Keratinocyte (primary cell): ENCODE measurements around the gene MMAB. TPM values are rescaled to one million over a fixed set of nuclear protein-coding genes. Genes with fewer than 3 reads are reported as not detected.

Experiments
- DNase-seq: peaks from one replicate; pipeline ENCODE4 v3.0.0-alpha.2; 2011; ENCODE audit warnings: low read depth, missing footprints, low spot score
- FAIRE-seq: peaks from 2 replicates; lab custom pipeline; 2011; peaks lifted over from hg19 to GRCh38; lab: Jason Lieb, UNC
- H2AFZ ChIP-seq: 2 replicates; pipeline ENCODE4 v1.6.0; 2012; ENCODE audit warnings: low read length, control low read depth, inconsistent platforms; ENCODE audit not compliant: control insufficient read depth
- H3K27ac ChIP-seq: 2 replicates; pipeline ENCODE4 v1.5.1; 2011; ENCODE audit warnings: low read length; ENCODE audit not compliant: control insufficient read depth, insufficient read depth
- H3K27me3 ChIP-seq: 3 replicates; pipeline ENCODE4 v1.6.0; 2011; ENCODE audit warnings: low read length; ENCODE audit not compliant: control insufficient read depth, insufficient read depth; ENCODE audit errors: extremely low read depth
- H3K36me3 ChIP-seq, 2 experiments: 2 replicates in 1 of 2; 3 replicates in 1 of 2; pipeline ENCODE4 v1.5.1; 2011; ENCODE audit warnings: low read length in 2 of 2, mild to moderate bottlenecking in 1 of 2; ENCODE audit not compliant: control insufficient read depth in 2 of 2, insufficient read depth in 2 of 2; ENCODE audit errors: extremely low read depth in 1 of 2
- H3K4me1 ChIP-seq: 3 replicates; pipeline ENCODE4 v1.5.1; 2011; ENCODE audit warnings: low read length; ENCODE audit not compliant: control insufficient read depth, insufficient read depth; ENCODE audit errors: extremely low read depth
- H3K4me2 ChIP-seq: 3 replicates; pipeline ENCODE4 v1.6.0; 2011; ENCODE audit warnings: low read depth, low read length; ENCODE audit not compliant: control insufficient read depth, insufficient read depth; ENCODE audit errors: extremely low read depth
- H3K4me3 ChIP-seq, 3 experiments: fragments of 200-600 bp in 1 of 3; sonication (generic) in 1 of 3; 2 replicates in 2 of 3; 3 replicates in 1 of 3; pipeline ENCODE4 v1.5.1; 2011 to 2016; ENCODE audit warnings: low read length in 3 of 3, mild to moderate bottlenecking in 3 of 3, control low read depth in 2 of 3, inconsistent platforms in 1 of 3, low read depth in 1 of 3, mixed read lengths in 1 of 3, mixed run types in 1 of 3, moderate library complexity in 1 of 3; ENCODE audit not compliant: control insufficient read depth in 2 of 3, insufficient read depth in 2 of 3; ENCODE audit errors: extremely low read depth in 1 of 3
- H3K79me2 ChIP-seq: 2 replicates; pipeline ENCODE4 v1.6.0; 2012; ENCODE audit warnings: low read length; ENCODE audit not compliant: control insufficient read depth, insufficient read depth
- H3K9ac ChIP-seq: 3 replicates; pipeline ENCODE4 v1.6.0; 2011; ENCODE audit warnings: low read length; ENCODE audit not compliant: control insufficient read depth, insufficient read depth; ENCODE audit errors: extremely low read depth
- H3K9me1 ChIP-seq: 3 replicates; pipeline ENCODE4 v1.6.0; 2011; ENCODE audit warnings: low read length; ENCODE audit not compliant: control insufficient read depth, insufficient read depth; ENCODE audit errors: extremely low read depth
- H3K9me3 ChIP-seq: 2 replicates; pipeline ENCODE4 v1.5.1; 2012; ENCODE audit warnings: low read depth, low read length; ENCODE audit not compliant: control insufficient read depth
- H4K20me1 ChIP-seq: 3 replicates; pipeline ENCODE4 v1.6.0; 2011; ENCODE audit warnings: low read length; ENCODE audit not compliant: control insufficient read depth, insufficient read depth; ENCODE audit errors: extremely low read depth
- EZH2 ChIP-seq: IDR thresholded peaks from one replicate; pipeline ENCODE4 v1.6.1; 2012; ENCODE audit warnings: inconsistent platforms, mild to moderate bottlenecking, low read length, moderate library complexity
- dilution Hi-C: fragments of 300-500 bp; cut with MboI; formaldehyde crosslinking; loops from one replicate; pipeline ENCODE4 v1.7.0; 2020; ENCODE audit warnings: low sequenced_read_pairs; ENCODE audit not compliant: extremely low pct_ligation_motif_present
- polyA plus RNA-seq, 5 experiments: library from polyadenylated mRNA; depleted of rRNA in 3 of 5; stranded (reverse) in 3 of 5; stranded (forward) in 1 of 5; unstranded in 1 of 5; fragments of >200 nt; gene quantifications; 1 replicate in 1 of 5; 2 replicates in 3 of 5; 3 replicates in 1 of 5; pipeline versions ENCODE4 v1.2.1 to v1.2.3, GENCODE V29; 2011 to 2012; ENCODE audit warnings: missing spikeins in 2 of 5, low read depth in 1 of 5, low replicate concordance in 1 of 5
- TF ChIP-seq, protein P1 (sequence below), 3 experiments: IDR thresholded peaks in 1 of 3; conservative IDR thresholded peaks in 1 of 3; optimal IDR thresholded peaks in 1 of 3; 2 replicates in 2 of 3; 3 replicates in 1 of 3; pipeline versions ENCODE3 to v1.5.1; 2011; ENCODE audit warnings: low read length in 3 of 3, mild to moderate bottlenecking in 3 of 3, moderate library complexity in 2 of 3, control low read depth in 1 of 3, inconsistent platforms in 1 of 3; ENCODE audit not compliant: insufficient read depth in 2 of 3; ENCODE audit errors: extremely low read depth in 1 of 3

The MMAB gene
- polyA plus RNA-seq, 1 donor (not counting 4 experiments of a cell fraction or from before 2014, with no cell fraction given) = 30.6 TPM

DNA sequence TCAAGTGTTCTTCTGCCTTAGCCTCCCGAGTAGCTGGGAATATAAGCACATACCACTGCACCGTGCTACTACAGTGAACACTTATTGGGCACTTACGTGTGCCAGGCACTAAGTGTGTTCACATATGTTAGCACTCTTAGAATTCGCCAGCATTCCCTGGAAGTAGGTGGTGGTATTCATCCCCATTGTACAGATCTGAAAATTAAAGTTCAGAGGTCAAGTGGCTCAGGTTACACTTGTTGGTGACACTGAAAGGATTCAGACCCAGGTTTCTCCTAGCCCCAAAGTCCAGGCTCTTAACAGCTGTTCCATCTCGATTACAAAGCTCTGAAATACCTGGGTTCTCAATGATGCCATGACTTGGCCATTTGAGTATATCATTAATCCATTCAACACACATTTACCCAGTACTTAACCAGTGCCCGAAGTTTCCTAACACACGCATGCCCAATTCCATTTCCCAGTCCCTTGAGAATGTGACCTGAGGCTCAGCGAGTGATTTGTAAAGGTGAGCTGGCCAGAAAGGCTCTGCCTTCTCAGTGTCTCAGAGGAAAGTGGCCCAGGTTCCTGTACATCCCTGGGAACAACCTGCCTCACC lies 5.1 kb upstream of the MMAB start:
- Histone ChIP-seq H3K4me3 (no peak overlapping the region), H3K9me1 (peaks cover 5% of the 10 kb centered on the region), H3K4me2 (no peak overlapping the region), H3K27ac (no peak overlapping the region), H2AFZ (no peak overlapping the region), H3K9ac (no peak overlapping the region), H3K4me1 (peaks cover 26% of the 10 kb centered on the region), H3K9me3 (no peaks in the 10 kb centered on the region), H3K27me3 (no peaks in the 10 kb centered on the region), H3K36me3 (peaks cover 28 to 32% of the 10 kb centered on the region in 2 experiments), H4K20me1 (peaks cover 6% of the 10 kb centered on the region), H3K79me2 (peaks cover 23% of the 10 kb centered on the region)
- FAIRE-seq (no peak), DNase-seq (no peak)
- TF ChIP-seq, protein P1, sequence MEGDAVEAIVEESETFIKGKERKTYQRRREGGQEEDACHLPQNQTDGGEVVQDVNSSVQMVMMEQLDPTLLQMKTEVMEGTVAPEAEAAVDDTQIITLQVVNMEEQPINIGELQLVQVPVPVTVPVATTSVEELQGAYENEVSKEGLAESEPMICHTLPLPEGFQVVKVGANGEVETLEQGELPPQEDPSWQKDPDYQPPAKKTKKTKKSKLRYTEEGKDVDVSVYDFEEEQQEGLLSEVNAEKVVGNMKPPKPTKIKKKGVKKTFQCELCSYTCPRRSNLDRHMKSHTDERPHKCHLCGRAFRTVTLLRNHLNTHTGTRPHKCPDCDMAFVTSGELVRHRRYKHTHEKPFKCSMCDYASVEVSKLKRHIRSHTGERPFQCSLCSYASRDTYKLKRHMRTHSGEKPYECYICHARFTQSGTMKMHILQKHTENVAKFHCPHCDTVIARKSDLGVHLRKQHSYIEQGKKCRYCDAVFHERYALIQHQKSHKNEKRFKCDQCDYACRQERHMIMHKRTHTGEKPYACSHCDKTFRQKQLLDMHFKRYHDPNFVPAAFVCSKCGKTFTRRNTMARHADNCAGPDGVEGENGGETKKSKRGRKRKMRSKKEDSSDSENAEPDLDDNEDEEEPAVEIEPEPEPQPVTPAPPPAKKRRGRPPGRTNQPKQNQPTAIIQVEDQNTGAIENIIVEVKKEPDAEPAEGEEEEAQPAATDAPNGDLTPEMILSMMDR (optimal IDR thresholded peaks at IDR 0.05 in 1 of 3, IDR thresholded peaks at IDR 0.05 in 1 of 3, conservative IDR thresholded peaks at IDR 0.05 in 1 of 3; ENCODE audit: extremely low read depth in 1 of 3, insufficient read depth in 2 of 3, low read length in 3 of 3) = no peak
- no peak for TF ChIP-seq EZH2
- dilution Hi-C loops = no loop called here

DNA sequence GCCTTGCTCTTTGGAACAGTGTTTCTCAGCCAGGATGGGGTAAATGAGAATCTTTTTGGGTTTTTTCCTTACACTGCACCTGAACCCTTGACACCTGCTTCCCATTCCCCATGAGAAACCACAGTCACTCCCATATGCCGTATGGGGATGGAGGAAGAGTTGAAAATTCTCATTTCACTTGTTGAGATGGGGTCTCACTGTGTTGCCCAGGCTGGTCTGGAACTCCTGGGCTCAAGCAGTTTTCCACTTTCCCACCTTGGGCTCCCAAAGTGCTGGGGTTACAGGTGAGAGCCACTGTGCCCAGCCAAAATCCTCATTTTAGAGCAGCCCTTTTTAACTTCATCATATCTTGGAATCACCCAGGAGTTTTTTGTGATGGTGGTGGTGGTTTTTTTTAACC lies 4.0 kb upstream of the MMAB start:
- FAIRE-seq = no peak
- H4K20me1 ChIP-seq = peaks cover 6% of the 10 kb centered on the region
- no peak overlapping the region for H3K9ac ChIP-seq
- TF ChIP-seq EZH2 = no peak
- TF ChIP-seq, protein P1 (optimal IDR thresholded peaks at IDR 0.05 in 1 of 3, IDR thresholded peaks at IDR 0.05 in 1 of 3, conservative IDR thresholded peaks at IDR 0.05 in 1 of 3; ENCODE audit: extremely low read depth in 1 of 3, insufficient read depth in 2 of 3, low read length in 3 of 3) = no peak
- dilution Hi-C loops = no loop called here
- no peak overlapping the region for H3K4me2 ChIP-seq
- peaks cover 22% of the 10 kb centered on the region for H3K79me2 ChIP-seq
- no peak for DNase-seq
- no peak overlapping the region for H3K4me3 ChIP-seq
- peaks cover 5% of the 10 kb centered on the region for H3K9me1 ChIP-seq
- H3K27ac ChIP-seq = no peak overlapping the region
- peaks cover 27 to 32% of the 10 kb centered on the region in 2 experiments for H3K36me3 ChIP-seq
- H3K27me3 ChIP-seq = no peaks in the 10 kb centered on the region
- peaks cover 28% of the 10 kb centered on the region for H3K4me1 ChIP-seq
- no peaks in the 10 kb centered on the region for H3K9me3 ChIP-seq
- H2AFZ ChIP-seq = no peak overlapping the region
